Heart left ventricle (tissue), 16 donors: ENCODE measurements around the gene GPR83. TPM values are rescaled to one million over a fixed set of nuclear protein-coding genes. Genes with fewer than 3 reads are reported as not detected.

ENCODE experiments used
- ATAC-seq, 4 donors: fragments of 200-7000 bp; cut with Tn5 transposase; one replicate each; pipeline ENCODE4 v1.9.1; 2020 to 2022; ENCODE audit warnings: moderate library complexity in 4 of 4, mild to moderate bottlenecking in 3 of 4, moderate number of reproducible peaks in 1 of 4
- DNase-seq, 5 donors: peaks; one replicate each; pipeline ENCODE4 v3.0.0-alpha.2; 2020
- H3K27ac ChIP-seq, 12 donors: fragments of 200-600 bp; sonication (generic) in 4 of 12; one replicate each; pipeline versions ENCODE4 v1.5.0 to v1.8.0; 2016 to 2022; ENCODE audit warnings: mild to moderate bottlenecking in 2 of 12
- H3K27me3 ChIP-seq, 9 donors: fragments of 200-600 bp; sonication (generic) in 2 of 9; one replicate each; pipeline versions ENCODE4 v1.5.1 to v1.8.0; 2016 to 2022; ENCODE audit warnings: mild to moderate bottlenecking in 3 of 9
- H3K36me3 ChIP-seq, 9 donors: fragments of 200-600 bp; sonication (generic) in 2 of 9; one replicate each; pipeline versions ENCODE4 v1.5.0 to v1.8.0; 2018 to 2022; ENCODE audit warnings: mild to moderate bottlenecking in 2 of 9
- H3K4me1 ChIP-seq, 12 donors: fragments of 200-600 bp; sonication (generic) in 4 of 12; one replicate each; pipeline versions ENCODE4 v1.5.0 to v1.8.0; 2016 to 2022; ENCODE audit warnings: mild to moderate bottlenecking in 3 of 12
- H3K4me3 ChIP-seq, 12 donors: fragments of 200-600 bp; sonication (generic) in 4 of 12; one replicate each; pipeline versions ENCODE4 v1.5.0 to v1.8.0; 2017 to 2022; ENCODE audit warnings: mild to moderate bottlenecking in 9 of 12, moderate library complexity in 4 of 12
- H3K9me3 ChIP-seq, 12 donors: fragments of 200-600 bp; sonication (generic) in 4 of 12; one replicate each; pipeline versions ENCODE4 v1.5.0 to v1.8.0; 2016 to 2022; ENCODE audit warnings: mild to moderate bottlenecking in 1 of 12
- POLR2A ChIP-seq, 2 donors: fragments of 450-650 bp; IDR thresholded peaks; one replicate each; pipeline ENCODE4 v1.6.1; 2017; ENCODE audit warnings: antibody characterized with exemption in 2 of 2, mild to moderate bottlenecking in 2 of 2, moderate library complexity in 2 of 2
- WGBS, 4 donors: extraction: QIAGEN DNeasy Blood & Tissue Kit in 2 of 4; methylation state at CpG; one replicate each; pipeline versions ENCODE4 v1.1.5 to v1.1.7; 2013 to 2018; 5-methylcytosine and 5-hydroxymethylcytosine counted together
- intact Hi-C, 10 donors: fragments of 100-400 bp; cut with DNase I; formaldehyde crosslinking; loops; one replicate each; pipeline versions ENCODE4 v1.11.1 to v1.14.2; 2022
- polyA plus RNA-seq, 2 donors: library from polyadenylated mRNA; stranded (reverse); fragments of 200-250 nt; gene quantifications; one replicate each; pipeline ENCODE4 v1.2.3, GENCODE V29; 2013
- total RNA-seq, 9 donors: library from RNA; depleted of rRNA in 2 of 9; stranded (reverse); fragments of >200 nt in 2 of 9; fragmentation: NEBNext Ultra II Directional in 3 of 9; extraction: Animal tissue kit (Norgen Biotek cat#: 25700) in 3 of 9; gene quantifications; one replicate each; pipeline versions ENCODE4 v1.1.0 to v1.2.4, GENCODE V29; 2016 to 2023
- TF ChIP-seq, protein P1 (sequence below), 12 donors: fragments of 200-600 bp; sonication (generic) in 4 of 12; IDR thresholded peaks; one replicate each; pipeline versions ENCODE4 v1.5.0 to v1.8.0; 2018 to 2022; ENCODE audit warnings: antibody characterized with exemption in 12 of 12, mild to moderate bottlenecking in 5 of 12
- donor health status: ischemic (EF 13 %, LVEDD 7.1; RV severe dilation, severe dysfunction).
- donor health status: healthy with polysubstance abuse.
- donor health status: DM: no; HTN: yes; CAD: no.
- donor health status: DM: no; HTN: no; CAD: no.
- donor health status: ischemic (EF 25% LVEDD 6.9; RV normal size, moderate dysfunction).
- donor health status: ischemic (EF 25% LVEDD 5.7; RV mildly dilated, moderate dysfunction).
- donor health status: healthy.
- donor health status: DM: yes; HTN: yes; CAD: no.
- donor health status: ischemic (EF 35%, LVEDD 5.7; RV mildly dilated, moderate dysfunction).
- donor health status: nonischemic (EF 11% LVEDD 7.7; RV severe dilation, severe dysfunction).
- donor health status: DM: yes; HTN: yes; CAD: no.
- donor health status: PGD.
- donor health status: ischemic (EF 29% LVEDD 5.4; RV normal size, mild dysfunction).
- donor health status: nonischemic (EF 23%, LVEDD 6.1; RV moderate dilation, normal function).

The GPR83 gene
- total and polyA plus RNA-seq, 11 donors = 0.04 to 0.44 (median 0.18) TPM; not detected in 2

- H3K4me1 ChIP-seq = no peaks in the 10 kb centered on the region
- peaks cover 0 to 64% (median 42%) of the 10 kb centered on the region in 9 donors for H3K36me3 ChIP-seq
- H3K27me3 ChIP-seq = no peaks in the 10 kb centered on the region
- H3K27ac ChIP-seq = no peak overlapping the region
- WGBS, 4 donors = 53 to 80% (median 57%) methylated on average over 2 of the region's 2 CpGs
- peaks cover 0 to 18% (median 0%) of the 10 kb centered on the region in 12 donors for H3K9me3 ChIP-seq
- no peak overlapping the region for H3K4me3 ChIP-seq
- DNase-seq = no peak
- no peak for ATAC-seq
- TF ChIP-seq, protein P1, sequence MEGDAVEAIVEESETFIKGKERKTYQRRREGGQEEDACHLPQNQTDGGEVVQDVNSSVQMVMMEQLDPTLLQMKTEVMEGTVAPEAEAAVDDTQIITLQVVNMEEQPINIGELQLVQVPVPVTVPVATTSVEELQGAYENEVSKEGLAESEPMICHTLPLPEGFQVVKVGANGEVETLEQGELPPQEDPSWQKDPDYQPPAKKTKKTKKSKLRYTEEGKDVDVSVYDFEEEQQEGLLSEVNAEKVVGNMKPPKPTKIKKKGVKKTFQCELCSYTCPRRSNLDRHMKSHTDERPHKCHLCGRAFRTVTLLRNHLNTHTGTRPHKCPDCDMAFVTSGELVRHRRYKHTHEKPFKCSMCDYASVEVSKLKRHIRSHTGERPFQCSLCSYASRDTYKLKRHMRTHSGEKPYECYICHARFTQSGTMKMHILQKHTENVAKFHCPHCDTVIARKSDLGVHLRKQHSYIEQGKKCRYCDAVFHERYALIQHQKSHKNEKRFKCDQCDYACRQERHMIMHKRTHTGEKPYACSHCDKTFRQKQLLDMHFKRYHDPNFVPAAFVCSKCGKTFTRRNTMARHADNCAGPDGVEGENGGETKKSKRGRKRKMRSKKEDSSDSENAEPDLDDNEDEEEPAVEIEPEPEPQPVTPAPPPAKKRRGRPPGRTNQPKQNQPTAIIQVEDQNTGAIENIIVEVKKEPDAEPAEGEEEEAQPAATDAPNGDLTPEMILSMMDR (IDR thresholded peaks at IDR 0.05) = no peak
- TF ChIP-seq POLR2A (IDR thresholded peaks at IDR 0.05) = no peak
- intact Hi-C loops = loop anchor here in 1 of 10 donors (10.0 kb wide), 1 partner anchor 529 kb away; no protein-coding TSS in a partner anchor
Observed at GRCh38 chr11:94424011-94424410, 22.8 kb upstream of the GPR83 start.

DNA sequence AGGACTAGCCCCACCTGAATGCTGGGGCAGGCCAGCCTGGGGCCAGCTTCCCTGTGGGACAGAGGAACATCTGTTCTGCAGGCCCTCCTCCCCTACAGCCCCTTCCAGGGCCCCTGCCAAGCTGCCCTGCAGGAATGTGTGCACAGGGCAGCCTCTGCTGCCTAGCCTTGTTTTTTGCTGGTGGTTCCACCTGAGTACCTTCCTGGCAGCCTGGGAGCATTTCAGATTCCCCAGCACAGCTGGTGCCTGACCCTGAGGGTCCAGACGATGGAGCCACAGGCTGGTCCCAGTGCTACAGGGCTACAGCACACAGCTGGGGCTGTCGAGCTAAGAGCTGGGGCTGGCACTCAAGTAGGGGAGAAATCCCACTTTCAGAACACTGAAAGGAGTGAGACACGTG lies 22.3 kb upstream of the GPR83 start:
- peaks cover 0 to 13% (median 0%) of the 10 kb centered on the region in 12 donors for H3K9me3 ChIP-seq
- DNase-seq = no peak
- no peaks in the 10 kb centered on the region for H3K27me3 ChIP-seq
- peaks cover 0 to 64% (median 37%) of the 10 kb centered on the region in 9 donors for H3K36me3 ChIP-seq
- no peak overlapping the region for H3K4me3 ChIP-seq
- no peak for ATAC-seq
- intact Hi-C loops = loop anchor here in 1 of 10 donors (10.0 kb wide), 1 partner anchor 529 kb away; no protein-coding TSS in a partner anchor
- WGBS, 4 donors = 94 to 100% (median 98%) methylated on average over 2 to 3 of the region's 3 CpGs
- TF ChIP-seq, protein P1 (IDR thresholded peaks at IDR 0.05) = no peak
- TF ChIP-seq POLR2A (IDR thresholded peaks at IDR 0.05) = no peak
- no peak overlapping the region for H3K27ac ChIP-seq
- no peaks in the 10 kb centered on the region for H3K4me1 ChIP-seq

GRCh38 chr11:94418123-94418765 lies 17.0 kb upstream of the GPR83 start:
- TF ChIP-seq POLR2A (IDR thresholded peaks at IDR 0.05) = no peak
- TF ChIP-seq, protein P1 (IDR thresholded peaks at IDR 0.05) = no peak
- Histone ChIP-seq H3K36me3 (peaks cover 0 to 39% (median 15%) of the 10 kb centered on the region in 9 donors), H3K4me1 (peaks cover 0 to 3% (median 0%) of the 10 kb centered on the region in 12 donors), H3K27ac (no peak overlapping the region), H3K4me3 (no peak overlapping the region), H3K27me3 (no peaks in the 10 kb centered on the region), H3K9me3 (no peaks in the 10 kb centered on the region)
- intact Hi-C loops = loop anchor here (2.0 to 10.0 kb wide), 8 partner anchors 233 to 523 kb away; no protein-coding TSS in a partner anchor
- ATAC-seq = no peak
- no peak for DNase-seq
- 77 to 81% (median 79%) methylated on average over 3 of the region's 3 CpGs for WGBS, 4 donors

GRCh38 chr11:94417386-94417987 lies 16.3 kb upstream of the GPR83 start:
- intact Hi-C loops = loop anchor here (2.0 to 10.0 kb wide), 8 partner anchors 233 to 523 kb away; no protein-coding TSS in a partner anchor
- H3K4me1 ChIP-seq = peaks cover 0 to 3% (median 0%) of the 10 kb centered on the region in 12 donors
- no peak overlapping the region for H3K4me3 ChIP-seq
- TF ChIP-seq, protein P1 (IDR thresholded peaks at IDR 0.05) = peak; percentile 31 to 70 (median 56)
- no peak for TF ChIP-seq POLR2A (IDR thresholded peaks at IDR 0.05)
- H3K27ac ChIP-seq = no peak overlapping the region
- WGBS, 4 donors = 57 to 70% (median 61%) methylated on average over 4 of the region's 4 CpGs
- no peaks in the 10 kb centered on the region for H3K9me3 ChIP-seq
- no peaks in the 10 kb centered on the region for H3K27me3 ChIP-seq
- H3K36me3 ChIP-seq = peaks cover 0 to 36% (median 14%) of the 10 kb centered on the region in 9 donors
- ATAC-seq (no peak), DNase-seq (no peak)
